MM.1S (cell line): ENCODE results near the gene CDK11A.
"Not testable (repeated sequence)": the region's sequence is repeated elsewhere in the genome, so short reads cannot be mapped to it uniquely, and the experiment has no call there.

Experiments
- EZH2phosphoT487 ChIP-seq: fragments of 300-600 bp; sonication (generic); IDR thresholded peaks from 2 replicates; pipeline ENCODE4 v1.6.1; 2018; ENCODE audit warnings: antibody characterized with exemption, low read length
- TF ChIP-seq, protein P1 (sequence below): fragments of 300-600 bp; sonication (generic); IDR thresholded peaks from 2 replicates; pipeline ENCODE4 v1.5.1; 2016; ENCODE audit warnings: antibody characterized with exemption, low read length, mixed read lengths

DNA sequence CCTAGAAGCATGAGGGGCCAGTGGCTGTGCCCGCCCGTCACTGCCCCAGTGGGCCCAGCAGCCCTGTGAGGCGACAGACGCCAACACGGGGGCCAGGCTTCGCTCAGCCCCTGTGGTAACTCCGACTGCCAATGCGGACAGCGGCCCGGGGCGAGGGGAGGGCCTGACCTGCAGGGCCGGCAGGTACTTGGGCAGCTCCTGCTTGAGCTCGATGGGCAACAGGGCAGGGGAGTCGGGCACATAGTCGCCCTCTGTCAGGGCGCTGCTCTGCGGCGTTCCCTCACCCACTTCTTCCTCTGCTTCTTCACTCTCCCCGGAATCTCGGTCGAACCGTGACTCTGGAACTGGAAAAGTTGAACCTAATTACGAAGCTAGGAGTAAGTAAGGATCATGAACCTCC lies 16.9 kb downstream of the CDK11A start:
- TF ChIP-seq, protein P1, sequence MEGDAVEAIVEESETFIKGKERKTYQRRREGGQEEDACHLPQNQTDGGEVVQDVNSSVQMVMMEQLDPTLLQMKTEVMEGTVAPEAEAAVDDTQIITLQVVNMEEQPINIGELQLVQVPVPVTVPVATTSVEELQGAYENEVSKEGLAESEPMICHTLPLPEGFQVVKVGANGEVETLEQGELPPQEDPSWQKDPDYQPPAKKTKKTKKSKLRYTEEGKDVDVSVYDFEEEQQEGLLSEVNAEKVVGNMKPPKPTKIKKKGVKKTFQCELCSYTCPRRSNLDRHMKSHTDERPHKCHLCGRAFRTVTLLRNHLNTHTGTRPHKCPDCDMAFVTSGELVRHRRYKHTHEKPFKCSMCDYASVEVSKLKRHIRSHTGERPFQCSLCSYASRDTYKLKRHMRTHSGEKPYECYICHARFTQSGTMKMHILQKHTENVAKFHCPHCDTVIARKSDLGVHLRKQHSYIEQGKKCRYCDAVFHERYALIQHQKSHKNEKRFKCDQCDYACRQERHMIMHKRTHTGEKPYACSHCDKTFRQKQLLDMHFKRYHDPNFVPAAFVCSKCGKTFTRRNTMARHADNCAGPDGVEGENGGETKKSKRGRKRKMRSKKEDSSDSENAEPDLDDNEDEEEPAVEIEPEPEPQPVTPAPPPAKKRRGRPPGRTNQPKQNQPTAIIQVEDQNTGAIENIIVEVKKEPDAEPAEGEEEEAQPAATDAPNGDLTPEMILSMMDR: not testable (repeated sequence)
- TF ChIP-seq EZH2phosphoT487: not testable (repeated sequence)
